Body of pancreas (tissue), 4 donors: ENCODE results near the gene RNF149.

Source experiments
- CTCF ChIP-seq, 7 experiments: fragments of 450-650 bp in 4 of 7; fragments of 200-600 bp in 3 of 7; sonication (generic) in 3 of 7; IDR thresholded peaks; one replicate each; pipeline ENCODE4 v1.5.1; 2016 to 2019; ENCODE audit warnings: antibody characterized with exemption in 7 of 7
- POLR2A ChIP-seq, 3 donors: fragments of 450-650 bp; IDR thresholded peaks; one replicate each; pipeline ENCODE4 v1.6.1; 2016; ENCODE audit warnings: antibody characterized with exemption in 3 of 3, mild to moderate bottlenecking in 2 of 3

- TF ChIP-seq CTCF (IDR thresholded peaks at IDR 0.05): no peak
- TF ChIP-seq POLR2A (IDR thresholded peaks at IDR 0.05): no peak
Measured at GRCh38 chr2:101286684-101287083, 21.8 kb downstream of the RNF149 start.
